ENCODE measurements around the gene CFAP161.

Gene CFAP161

GRCh38 chr15:81182031-81182755 lies 48.1 kb downstream of the CFAP161 start:
- peak in 8 of 58 donors; percentile 4 to 21 (median 16) for DNase-seq

DNA sequence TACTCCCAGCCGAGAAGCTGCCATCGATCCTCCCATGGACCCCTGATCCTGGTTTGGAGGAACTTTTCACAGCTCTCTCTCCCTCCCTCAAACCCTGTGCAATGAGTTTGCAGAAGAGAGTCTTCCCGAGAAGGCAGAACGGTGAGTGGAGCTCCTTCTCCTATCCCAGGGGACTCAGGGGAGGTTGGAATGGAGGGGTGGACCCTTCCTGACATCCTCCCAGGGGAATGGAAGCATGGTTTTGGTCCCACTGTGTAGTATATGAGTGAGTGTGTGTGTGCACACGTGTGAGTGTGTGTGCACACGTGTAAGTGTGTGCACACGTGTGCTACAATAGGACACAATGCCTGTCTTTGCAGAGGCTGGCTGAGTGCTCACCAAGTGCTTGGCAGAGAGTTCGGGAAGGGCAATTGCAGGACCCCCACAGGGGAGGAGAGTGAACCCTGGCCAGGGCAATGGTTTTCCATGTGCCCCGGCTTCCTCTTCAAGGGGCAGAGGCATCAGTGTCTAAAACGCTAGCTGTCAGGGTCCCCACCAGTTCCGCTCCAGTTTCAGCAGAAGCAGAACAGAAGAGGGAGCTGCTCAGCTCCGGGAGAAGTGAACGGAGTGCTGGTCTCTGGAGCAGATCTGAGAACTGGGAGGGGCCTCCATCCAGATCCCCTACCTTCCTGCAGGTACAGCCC lies 48.8 kb downstream of the CFAP161 start:
- DNase-seq: peak in 1 of 58 donors; percentile 2

DNA sequence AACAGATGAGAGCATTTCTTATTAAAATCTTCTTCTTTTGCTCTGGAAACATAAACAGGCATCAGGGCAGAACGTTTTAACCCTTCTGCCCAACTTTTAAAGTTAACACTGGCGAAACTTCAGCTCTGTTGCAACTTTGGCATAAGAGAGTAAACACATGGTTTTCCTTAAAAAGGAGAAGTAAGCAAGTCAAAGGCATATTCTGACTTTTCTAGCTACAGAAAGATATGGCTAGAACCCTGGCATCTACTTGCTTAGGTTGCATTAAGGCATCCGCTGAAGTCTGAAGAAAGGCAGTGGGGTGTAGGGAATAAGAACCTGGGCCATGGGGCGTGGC lies 49.3 kb downstream of the CFAP161 start:
- no peak for DNase-seq

DNA sequence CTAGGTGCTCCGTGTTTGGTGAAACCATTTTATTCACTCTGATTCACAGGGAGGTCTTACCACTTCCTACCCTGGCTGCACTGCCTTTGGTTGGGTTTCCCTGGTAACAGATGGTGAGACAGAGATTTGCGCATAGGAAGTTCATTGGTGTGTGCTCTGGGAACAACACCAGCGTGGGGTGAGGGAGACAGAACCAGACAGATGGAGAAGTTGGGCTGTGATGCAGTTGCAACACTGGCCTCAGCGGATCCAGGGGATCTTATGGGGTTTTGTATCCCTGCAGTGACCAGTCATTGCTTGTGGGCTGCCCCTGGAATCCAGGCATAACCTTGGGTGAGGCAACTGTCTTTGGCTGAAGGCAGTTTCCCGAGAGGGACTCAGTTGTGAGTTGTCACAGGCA lies 50.1 kb downstream of the CFAP161 start:
- DNase-seq: no peak

DNA sequence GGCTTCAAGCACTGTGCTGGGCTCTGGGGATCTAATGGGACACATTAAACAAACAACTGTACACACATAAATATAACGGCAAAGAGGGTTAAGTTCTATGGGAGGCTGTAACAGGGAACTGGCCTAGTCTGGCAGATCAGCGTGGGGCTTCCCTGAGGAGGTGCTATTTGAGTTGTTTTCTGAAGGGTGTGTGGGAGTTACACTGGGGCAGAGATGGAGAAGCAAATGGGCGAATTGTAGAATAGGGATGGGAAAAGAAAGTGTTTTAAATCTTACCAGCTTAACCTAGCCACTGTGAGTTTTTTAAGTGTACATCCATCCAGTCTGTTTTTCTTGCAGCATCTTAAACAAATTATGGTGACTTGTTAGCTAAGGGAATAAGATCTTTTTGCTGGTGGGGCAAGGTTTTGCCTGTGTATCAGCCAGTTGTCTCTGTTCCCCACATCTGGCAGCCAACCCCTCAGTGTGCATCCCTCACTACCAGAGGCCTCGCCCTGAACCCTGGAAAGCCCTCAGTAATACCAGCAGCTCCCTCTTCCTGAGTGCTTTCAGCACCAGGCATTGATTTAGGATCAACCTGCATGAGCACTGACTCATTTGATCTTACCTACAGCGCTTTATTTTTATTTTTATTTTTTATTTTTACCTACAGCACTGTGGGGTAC lies 51.7 kb downstream of the CFAP161 start:
- no peak for DNase-seq

GRCh38 chr15:81188354-81188753 lies 54.3 kb downstream of the CFAP161 start:
- DNase-seq: no peak

DNA sequence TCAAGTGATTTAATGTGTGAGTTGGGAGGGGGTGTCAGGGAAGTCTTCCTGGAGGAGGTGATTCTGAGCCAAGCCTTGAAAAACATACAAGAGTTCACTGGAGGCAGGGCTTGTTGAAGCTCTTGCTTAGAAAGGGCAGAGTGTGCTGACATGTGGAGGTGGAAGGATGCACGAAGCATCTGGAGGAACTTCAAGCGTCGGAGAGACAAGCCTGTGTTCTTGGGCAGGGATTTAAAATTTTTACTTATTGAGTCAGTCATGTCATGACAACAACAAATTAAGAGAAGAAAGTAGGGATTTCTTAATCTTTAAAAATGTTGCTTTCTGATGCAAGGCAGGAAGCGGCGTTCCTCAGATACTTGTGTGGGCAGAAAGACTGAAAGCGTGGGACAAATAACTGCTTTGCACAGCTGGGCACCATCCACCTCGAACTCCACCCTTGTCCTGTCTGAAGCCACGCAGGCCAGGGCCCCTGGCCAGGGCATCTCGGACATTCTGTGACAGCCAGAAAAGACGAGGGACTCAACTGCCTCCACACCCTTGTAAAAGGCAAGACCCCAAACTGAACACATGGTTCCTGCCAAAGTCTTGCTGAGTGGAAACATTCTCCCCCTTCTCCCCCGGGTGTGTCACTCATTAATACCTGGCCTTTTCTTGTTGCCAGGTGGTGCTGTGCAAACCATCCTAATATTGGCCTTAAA lies 55.7 kb downstream of the CFAP161 start:
- DNase-seq: no peak

DNA sequence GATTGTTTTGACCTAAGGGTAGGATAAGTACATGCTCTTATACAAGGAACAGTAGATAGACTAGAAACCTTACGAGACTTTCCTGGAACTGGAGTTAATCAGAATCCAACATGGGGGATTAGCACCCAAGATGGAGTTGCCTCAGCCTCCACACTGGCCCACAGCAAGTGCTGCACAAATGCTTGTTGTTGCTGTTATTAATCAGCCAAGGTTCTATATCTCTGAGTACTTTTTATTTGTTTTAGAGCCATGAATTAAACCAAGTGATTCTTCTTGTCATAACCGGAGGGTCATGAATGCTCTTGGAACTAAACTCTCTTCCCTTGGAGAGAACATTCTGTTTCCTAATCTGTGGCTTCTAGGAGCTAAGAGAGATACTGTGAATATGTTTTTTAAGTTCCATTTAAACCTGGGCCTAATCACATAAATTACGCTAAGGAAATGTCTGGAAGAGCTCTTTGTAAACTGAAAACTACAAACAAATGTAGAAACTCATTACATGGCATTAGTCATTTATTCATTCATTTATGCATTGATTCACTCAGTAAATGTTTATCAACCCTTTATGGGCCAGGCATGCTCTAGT lies 56.9 kb downstream of the CFAP161 start:
- DNase-seq: no peak

- no peak for DNase-seq
Observed at GRCh38 chr15:81191701-81192100, 57.6 kb downstream of the CFAP161 start.

- DNase-seq: no peak
Observed at GRCh38 chr15:81194723-81195122, 60.7 kb downstream of the CFAP161 start.

- DNase-seq: peak in 7 of 58 donors; percentile 7 to 33 (median 14)
Observed at GRCh38 chr15:81195339-81195864, 61.3 kb downstream of the CFAP161 start.

- no peak for DNase-seq
Observed at GRCh38 chr15:81196576-81197254, 62.6 kb downstream of the CFAP161 start, which contains the start of gene IL16. TSS of gene IL16 (plus strand) at chr15:81196879. CDS start at chr15:81225400, 28,521 bp downstream.

DNA sequence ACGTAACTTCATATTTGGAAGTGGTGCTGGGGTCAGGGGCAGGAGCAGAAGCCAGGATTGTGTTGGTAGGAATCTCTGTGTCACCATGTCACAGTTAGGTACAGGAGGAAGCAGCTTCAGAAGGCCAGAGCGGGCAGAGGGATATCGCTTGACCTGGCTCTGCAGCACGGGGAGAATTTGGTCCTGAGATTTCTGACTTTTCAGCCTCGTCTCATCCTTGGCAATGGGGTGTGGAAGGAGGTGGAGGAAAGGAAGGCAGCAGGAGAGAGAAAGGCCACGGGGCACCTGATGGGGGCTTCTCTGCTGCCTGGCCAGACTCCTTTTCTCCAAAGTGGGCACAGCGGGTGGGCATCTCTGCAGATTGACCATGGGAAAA lies 63.2 kb downstream of the CFAP161 start:
- no peak for DNase-seq

- DNase-seq: no peak
Observed at GRCh38 chr15:81197688-81198281, 63.7 kb downstream of the CFAP161 start.
